Gastroesophageal sphincter (tissue), 3 donors: Measurements from ENCODE around the gene SMIM28.

ENCODE experiments used
- POLR2A ChIP-seq, 2 donors: fragments of 450-650 bp; IDR thresholded peaks; one replicate each; pipeline ENCODE4 v1.6.1; 2017; ENCODE audit warnings: antibody characterized with exemption in 2 of 2, mild to moderate bottlenecking in 2 of 2, moderate library complexity in 1 of 2
- POLR2AphosphoS5 ChIP-seq: sonication (generic); formaldehyde crosslinking; IDR thresholded peaks from one replicate; pipeline ENCODE4 v1.6.1; 2017; ENCODE audit warnings: antibody characterized with exemption
- TF ChIP-seq, protein P1 (sequence below), 4 experiments: fragments of 200-600 bp in 2 of 4; fragments of 450-650 bp in 2 of 4; sonication (generic) in 1 of 4; IDR thresholded peaks; one replicate each; pipeline ENCODE4 v1.5.1; 2017 to 2019; ENCODE audit warnings: antibody characterized with exemption in 4 of 4, mild to moderate bottlenecking in 2 of 4, moderate library complexity in 2 of 4

DNA sequence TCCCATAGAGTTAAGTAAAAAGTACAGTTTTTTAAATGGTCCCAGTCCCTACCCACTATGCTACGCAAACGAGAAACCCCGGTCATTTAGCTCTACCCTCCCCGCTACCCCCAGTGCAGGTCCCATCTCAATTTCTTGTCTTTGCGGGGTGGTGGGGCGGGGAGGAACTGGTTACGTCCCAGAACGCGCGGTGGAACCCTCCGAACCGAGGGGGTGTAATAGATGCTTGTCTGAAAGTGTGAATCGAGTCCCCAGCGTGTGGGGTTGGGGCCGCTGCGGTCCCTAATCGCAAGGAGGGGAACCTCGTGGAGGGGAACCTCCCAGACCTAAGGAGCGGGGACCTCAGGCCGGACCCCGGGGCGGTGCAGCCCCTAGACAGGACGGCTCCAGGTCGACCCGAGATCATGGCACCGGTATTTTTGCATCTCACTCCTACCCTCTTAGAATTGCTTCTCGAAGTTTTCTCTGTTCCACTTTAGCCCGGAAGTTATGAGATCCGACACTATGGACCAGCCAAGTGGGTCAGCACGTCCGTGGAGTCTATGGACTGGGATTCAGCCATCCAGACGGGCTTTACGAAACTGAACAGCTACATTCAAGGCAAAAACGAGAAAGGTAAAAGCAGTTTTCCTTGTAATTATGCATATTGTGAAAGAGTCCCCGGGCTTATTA is 27.1 kb downstream of the SMIM28 start:
- TF ChIP-seq, protein P1, sequence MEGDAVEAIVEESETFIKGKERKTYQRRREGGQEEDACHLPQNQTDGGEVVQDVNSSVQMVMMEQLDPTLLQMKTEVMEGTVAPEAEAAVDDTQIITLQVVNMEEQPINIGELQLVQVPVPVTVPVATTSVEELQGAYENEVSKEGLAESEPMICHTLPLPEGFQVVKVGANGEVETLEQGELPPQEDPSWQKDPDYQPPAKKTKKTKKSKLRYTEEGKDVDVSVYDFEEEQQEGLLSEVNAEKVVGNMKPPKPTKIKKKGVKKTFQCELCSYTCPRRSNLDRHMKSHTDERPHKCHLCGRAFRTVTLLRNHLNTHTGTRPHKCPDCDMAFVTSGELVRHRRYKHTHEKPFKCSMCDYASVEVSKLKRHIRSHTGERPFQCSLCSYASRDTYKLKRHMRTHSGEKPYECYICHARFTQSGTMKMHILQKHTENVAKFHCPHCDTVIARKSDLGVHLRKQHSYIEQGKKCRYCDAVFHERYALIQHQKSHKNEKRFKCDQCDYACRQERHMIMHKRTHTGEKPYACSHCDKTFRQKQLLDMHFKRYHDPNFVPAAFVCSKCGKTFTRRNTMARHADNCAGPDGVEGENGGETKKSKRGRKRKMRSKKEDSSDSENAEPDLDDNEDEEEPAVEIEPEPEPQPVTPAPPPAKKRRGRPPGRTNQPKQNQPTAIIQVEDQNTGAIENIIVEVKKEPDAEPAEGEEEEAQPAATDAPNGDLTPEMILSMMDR (IDR thresholded peaks at IDR 0.05), result no peak
- TF ChIP-seq POLR2A (IDR thresholded peaks at IDR 0.05) (no peak), POLR2AphosphoS5 (no peak)
